HG03460 (cell line): Measurements from ENCODE around the gene ZFP36L2.
"Not testable (repeated sequence)": the region's sequence is repeated elsewhere in the genome, so short reads cannot be mapped to it uniquely, and the experiment has no call there.

Source experiments
- ATAC-seq: cut with Tn5 transposase; IDR thresholded peaks from one replicate; pipeline ENCODE4 v1.9.1; 2021; ENCODE audit not compliant: unreplicated experiment

The ZFP36L2 gene

DNA sequence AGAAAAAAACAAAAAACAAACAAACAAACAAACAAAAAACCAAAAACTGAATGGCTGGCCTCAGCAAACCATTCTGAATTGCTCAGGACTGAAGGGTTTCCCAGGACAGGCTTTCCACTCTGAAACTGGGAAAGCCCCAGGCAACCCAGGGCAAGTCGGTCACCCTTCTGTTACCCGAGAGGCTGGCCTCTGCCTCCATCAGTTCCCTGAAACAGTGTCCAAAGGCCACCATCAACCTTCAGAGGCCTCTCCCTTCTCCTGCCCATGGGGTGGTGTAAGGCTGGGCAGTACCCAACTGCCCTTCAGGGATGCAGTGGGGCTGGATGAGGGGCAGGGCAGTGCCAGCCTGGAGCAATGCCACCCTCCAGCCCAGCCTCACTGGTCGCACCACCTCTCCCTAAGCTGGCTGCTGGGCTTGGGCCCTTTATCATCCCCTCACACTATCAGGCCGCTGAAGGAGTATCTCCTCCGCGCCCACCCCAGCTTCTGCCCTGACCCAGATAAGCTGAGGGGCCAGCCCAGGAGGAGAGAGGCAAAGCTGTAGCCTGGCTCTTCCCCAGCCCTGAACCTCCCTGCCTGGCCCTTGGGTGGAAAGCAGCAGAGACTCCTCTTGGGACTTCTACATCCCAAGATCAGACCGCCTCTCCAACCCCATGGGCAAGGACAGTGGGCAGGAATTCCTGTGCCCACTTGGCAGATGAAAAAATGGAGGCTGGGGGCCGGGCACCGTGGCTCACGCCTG lies 35.9 kb downstream of the ZFP36L2 start:
- ATAC-seq: no peak

DNA sequence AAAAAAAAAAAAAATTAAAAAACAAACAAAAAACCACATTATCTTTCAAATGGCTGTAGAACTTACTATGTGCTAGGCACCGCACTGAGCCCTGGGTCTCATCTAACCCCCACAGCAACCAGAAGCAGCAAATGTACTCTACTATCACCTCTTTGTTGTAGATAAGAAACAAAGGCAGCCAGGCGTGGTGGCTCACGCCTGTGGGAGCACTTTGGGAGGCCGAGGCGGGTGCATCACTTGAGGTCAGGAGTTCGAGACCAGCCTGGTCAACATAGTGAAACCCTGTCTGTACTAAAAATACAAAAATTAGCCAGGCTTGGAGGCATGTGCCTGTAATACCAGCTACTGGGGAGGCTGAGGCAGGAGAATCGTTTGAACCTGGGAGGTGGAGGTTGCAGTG lies 36.5 kb downstream of the ZFP36L2 start:
- ATAC-seq: not testable (repeated sequence)

DNA sequence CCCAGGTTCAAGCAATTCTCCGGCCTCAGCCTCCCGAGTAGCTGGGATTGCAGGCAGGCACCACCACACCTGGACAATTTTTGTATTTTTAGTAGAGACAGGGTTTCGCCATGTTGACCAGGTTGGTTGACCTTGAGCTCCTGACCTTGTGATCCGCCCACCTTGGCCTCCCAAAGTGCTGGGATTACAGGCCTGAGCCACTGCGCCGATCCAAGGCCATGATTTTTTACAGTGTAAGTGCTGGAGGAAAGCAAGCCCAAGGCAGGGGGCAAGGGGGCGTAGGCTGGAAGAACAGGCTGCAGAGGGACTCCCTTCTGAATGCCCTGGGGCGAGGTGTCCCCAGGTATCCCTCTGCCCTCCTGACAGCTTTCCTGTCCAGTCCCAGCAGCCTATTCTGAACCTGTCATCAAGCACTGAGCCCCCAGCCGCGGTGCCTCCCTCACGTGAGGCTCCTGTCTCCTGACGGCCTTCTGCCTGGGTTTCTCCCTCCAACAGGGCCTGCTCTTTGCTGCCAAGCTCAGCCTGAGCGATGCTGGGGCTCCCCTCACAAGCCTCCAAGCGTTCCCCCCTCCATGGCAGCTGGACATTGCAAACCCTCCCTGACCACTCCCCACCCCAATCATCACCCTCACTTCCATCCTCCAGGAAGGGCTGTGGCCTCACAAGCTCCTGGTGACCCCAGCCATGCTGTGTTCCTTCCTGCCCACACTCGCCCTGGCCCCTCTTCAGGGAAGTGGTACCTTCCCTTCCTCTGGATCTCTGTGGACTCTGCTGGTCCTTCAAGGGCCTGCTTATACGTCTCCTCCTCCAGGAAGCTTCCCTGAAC lies 37.6 kb downstream of the ZFP36L2 start:
- no peak for ATAC-seq

DNA sequence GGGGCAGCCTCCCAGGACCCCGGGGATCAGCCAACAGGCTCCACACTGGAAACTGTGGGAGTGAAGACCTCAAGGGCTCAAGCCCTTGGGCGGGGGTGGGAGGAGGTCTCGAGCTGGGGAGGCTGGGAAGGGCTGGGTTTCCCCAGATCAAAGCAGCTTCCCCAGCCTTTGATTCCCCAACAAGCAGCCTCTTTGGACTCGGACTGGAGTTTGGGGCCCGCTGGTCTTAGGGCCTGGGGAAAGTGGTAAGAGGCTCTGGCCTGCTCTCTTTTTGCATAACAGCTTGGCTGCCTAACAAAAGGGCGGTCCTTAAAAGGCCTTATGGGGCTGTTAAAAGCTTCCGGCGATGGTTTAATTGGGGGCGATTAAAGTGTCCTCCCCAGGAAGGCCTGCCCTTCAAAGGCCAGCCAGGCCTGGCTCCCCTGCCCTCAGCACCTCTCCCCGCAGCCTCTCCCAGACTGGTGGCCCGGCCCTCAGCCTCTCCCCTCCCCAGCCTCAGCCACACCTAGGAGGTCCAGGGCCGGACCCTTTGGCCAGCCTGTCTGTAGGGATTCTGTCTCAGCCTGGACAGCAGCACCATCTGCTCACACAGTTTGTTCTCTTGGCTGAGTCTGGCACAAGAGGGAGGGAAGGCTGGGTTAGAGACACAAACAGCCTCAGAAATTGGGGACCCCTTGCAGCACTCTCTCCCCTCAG lies 39.6 kb downstream of the ZFP36L2 start:
- ATAC-seq: no peak

DNA sequence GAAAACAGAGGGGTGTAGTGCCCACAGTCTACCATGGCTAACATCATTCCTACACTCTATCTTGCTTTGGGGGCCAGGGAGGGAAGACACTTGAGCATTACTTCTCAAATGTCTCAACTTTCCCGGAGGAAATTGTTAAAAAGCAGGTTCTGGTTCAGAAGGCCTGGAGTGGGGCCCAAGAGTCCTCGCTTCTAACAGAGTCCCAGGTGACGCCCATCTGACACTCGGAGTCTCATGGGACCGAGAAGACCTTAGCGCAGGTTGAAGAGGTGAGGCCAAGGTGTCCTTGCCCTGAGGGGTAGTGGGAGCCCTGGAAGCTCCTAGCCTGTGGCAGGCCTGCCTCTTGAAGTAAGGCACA lies 40.1 kb downstream of the ZFP36L2 start:
- no peak for ATAC-seq

DNA sequence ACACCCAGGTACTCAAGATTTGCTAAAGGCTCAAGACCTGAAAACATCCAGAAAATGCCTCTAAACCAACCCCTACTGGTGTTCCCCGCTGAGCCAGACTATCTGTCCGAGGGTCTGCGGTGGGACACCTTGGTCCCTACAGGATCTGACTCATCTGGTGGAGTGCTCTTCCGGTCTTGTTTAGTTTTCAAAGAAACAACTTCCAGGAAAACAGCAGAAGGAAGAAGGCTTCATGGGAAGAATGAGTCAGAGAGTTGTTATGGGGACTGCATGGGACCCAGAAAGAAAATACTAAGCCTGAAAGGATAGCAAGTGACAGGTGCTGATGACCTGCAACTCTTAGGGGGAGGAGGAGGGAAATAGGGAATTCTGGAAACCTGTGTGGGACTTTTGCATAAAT lies 41.3 kb downstream of the ZFP36L2 start:
- no peak for ATAC-seq

DNA sequence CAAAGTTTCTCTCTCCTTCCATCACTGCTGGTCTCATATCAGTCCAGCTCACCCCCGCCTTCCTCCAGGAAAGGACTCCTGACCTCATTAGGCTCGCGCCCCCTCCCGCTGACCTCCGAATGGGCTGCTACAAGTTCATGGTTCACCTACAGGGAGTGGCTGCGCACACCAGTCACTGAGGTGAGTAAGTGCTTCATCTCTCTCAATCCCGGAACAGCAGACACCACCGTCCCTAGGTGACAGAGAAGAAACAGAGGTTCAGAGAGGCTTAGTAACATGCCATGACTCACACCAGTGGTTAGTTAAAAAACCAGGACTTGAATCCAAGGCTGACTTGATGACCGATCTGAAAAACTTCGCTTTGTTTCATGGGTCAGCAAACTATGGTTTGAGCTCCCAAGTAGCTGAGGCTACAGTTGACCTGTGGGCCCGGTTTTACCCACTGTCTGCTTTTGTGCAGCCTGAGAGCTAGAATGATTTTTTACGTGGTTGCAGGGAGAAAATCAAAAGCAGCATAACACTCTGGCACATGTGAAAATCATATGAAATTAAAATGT lies 42.0 kb downstream of the ZFP36L2 start:
- no peak for ATAC-seq

DNA sequence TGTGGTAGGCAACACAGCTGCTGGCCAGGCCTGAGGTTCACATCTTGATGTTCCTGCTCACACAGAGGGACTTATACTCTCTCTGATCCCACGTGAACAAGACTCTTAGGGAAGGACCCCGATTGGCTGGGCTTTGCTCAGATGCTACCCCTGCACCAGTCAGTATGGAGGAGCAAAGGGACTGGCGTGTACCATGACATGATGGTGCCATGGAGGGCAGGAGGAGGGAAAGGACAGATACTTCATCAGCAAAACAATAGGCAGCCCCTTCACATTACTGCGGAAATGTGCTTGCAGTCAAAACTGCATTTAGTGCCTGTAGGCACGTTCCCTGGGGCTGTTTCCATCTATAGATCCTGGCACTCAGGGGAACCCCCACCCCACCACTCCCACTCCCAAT lies 42.7 kb downstream of the ZFP36L2 start:
- ATAC-seq: no peak

DNA sequence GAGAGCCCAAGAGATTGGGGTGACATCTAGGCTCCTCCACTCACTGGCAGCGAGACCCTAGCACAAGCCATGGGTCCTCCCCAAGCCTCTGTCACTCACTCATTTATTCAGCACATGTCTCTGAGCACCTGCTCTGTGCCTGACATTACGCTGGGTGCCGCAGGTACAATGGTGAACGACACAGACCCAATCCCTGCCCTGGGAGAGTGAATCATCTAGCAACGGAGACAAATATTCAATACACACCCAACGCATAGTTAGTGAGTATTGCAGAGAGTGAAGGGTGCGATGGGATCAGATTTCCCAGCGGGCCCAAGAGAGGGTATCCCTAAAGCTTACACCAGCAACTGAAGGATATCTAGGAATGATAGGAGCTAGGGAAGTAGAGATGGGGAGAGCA lies 45.5 kb downstream of the ZFP36L2 start:
- no peak for ATAC-seq

DNA sequence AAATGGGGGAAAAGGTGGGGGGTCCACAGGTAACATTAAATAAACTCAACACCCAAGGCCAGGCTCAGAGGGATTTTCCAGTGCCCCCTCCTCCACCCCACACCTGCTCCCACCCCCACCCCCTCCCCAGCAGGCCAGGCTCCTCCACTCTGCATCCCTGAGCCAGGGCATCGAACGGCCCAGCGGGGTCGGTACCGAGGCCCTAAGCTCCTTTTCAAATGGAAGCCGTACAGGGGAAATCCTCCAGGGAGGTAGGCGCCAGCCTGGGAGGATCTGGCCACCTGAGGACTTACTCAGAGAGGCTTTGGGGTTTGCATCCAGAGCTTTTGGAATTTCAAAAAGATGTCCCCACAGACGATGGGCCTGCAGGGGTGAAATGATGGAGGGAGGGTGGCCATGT lies 46.5 kb downstream of the ZFP36L2 start:
- ATAC-seq: no peak

DNA sequence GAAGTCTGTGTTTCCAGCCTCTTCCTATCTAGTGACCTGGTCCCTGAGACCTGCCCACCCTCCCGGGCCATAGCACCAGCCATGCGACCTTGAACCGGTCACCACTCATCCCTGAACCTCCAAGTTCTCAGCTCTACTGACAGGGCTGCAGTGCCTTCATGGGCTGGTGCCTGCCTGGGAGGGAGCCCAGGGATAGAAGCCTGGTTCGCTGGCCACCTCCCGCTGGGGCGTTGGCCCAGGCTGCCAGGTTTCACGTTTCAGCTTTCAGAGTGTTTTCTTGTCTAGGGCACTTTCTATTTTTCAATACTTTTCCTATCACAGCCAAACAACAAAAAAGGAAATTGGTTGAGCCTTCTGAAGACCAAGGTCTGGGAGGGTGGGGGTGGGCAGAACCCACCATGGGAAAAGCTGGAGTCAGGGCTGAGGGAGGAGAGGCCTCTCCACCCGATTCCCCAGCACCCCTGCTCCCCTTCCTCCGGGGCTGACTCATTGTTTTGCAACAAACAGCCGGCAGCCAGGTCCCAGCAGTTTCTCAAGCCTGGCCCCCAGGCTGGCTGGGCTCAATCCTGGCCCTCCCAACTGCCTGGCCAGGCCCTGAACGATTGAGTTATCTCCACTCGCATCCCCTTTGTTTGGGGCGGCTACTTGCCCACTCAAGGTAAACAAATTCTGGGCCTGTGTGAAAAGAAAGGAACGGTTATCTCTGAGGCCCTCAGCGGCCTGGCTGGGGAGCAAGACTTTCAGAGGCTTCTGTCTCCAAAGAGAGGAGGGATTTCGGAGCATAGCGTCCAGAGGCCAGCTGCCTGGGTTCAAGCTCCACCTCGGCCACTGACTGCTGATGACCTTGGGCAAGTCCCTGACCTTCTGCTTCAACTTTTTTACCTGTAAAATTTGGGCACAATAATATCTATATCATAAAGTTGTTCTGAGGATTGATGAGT lies 47.5 kb downstream of the ZFP36L2 start:
- ATAC-seq: no peak

DNA sequence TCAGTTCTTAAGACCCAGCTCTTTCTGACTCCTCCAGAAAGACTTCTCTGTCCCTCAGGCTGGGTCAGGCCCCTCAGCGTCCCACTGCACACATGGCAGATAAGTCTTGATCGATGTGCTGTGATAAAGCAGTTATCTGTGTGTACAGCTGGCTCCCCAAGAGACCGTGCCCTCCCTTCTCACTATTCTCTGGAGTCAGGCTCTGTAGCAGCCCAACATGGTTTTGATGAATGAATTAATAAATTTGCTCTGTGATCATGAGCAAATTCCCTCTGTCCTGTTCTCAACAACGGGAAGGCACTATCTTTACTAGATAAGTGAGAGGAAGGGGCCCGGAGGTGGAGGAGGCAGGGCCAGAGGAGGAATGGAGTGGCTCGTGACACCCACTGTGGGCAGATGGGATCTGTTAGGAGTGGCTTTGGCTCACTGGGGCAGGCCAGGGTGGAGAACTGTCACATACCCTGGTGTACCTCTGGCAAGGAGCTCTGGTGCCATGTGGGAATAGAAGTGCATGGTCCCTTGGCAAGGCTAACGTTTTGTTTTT lies 48.3 kb downstream of the ZFP36L2 start:
- no peak for ATAC-seq

DNA sequence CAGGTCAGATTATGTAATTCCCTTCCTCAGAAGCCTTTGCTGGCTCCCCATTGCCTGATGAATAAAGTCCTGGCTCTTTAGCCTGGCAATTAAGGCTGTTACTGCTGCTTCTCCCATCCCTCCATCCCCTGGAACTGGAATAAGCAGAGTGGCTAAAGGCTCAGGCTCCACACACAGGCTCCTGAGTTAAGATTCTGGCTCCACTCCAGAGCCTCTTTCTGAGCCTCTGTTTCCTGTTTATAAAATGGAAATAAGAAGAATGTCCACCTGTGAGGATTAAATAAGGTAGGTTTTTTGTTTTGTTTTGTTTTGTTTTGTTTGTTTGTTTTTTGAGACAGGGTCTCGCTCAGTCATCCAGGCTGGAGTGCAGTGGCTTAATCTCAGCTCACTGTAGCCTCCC lies 50.0 kb downstream of the ZFP36L2 start:
- no peak for ATAC-seq

DNA sequence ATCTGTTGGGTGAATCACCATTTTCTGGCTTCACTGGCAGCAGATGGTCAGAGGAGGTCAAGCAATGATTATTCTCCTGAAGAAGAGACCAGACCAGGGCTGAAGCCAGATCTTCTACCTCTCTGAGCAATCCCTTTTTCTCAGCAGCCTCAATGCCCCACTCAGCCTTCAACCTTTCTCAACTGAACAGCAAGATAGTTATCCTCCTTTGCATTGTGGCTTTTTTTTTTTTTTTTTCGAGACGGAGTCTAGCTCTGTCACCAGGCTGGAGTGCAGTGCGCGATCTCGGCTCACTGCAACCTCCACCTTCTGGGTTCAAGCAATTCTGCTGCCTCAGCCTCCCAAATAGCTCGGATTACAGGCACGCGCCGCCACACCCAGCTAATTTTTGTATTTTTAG lies 50.5 kb downstream of the ZFP36L2 start:
- ATAC-seq: no peak

DNA sequence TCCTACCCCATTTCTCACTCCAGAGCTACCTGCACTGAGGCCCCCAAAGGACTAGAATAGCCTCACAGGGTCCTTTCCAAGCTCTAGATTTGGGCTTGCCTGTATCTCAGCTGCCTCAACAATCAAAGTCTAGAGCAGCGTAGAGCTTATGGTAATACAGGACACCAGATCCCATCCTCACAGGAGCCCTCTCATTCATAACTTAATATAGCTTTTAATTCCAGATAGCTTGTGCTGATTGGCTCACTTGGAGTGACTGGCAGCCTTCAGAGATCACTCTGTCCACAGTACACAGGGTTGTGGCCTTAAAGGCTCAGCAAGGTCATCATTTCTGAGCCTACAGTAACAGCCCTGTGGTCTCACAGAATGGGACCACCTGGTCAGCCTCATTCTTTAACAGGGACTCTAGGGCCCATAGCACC lies 51.4 kb downstream of the ZFP36L2 start:
- ATAC-seq: no peak

DNA sequence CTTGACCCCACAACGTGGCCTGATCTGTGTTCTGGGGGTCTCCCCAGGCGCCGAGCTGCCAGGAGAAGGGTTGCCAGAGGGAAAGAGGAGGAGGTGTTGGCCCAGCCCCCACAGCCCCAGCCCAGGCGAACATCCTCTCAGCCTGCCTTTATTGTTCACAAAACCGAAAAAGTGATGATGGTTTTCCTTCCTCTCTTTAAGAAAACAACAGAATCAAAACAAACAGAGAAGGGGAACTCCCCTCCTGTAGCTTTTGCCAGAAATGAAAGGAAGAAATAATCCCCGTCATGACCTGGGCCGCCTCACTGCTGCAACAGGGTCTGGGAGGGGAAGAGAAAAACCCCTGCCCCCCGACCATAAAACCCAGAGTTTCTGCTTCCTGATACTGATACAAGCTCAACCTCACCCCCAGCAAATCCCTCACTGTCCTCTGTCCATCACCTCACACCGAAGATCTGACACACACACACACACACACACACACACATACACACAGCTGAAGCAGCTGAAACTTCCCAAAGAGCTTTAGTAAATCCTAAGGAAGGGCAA lies 52.0 kb downstream of the ZFP36L2 start:
- ATAC-seq: peak; percentile 88
